Esophagus muscularis mucosa (tissue), 3 donors: ENCODE measurements around the gene CEP20.
A peak's percentile ranks its signal among the peaks of the same experiment; 100 is the strongest.

Experiments used
- POLR2A ChIP-seq: fragments of 450-650 bp; IDR thresholded peaks from one replicate; pipeline ENCODE4 v1.6.1; 2017; ENCODE audit warnings: antibody characterized with exemption, moderate library complexity, mild to moderate bottlenecking, low read depth
- POLR2AphosphoS5 ChIP-seq, 2 donors: sonication (generic); formaldehyde crosslinking; IDR thresholded peaks; one replicate each; pipeline ENCODE4 v1.6.1; 2017; ENCODE audit warnings: antibody characterized with exemption in 2 of 2
- TF ChIP-seq, protein P1 (sequence below), 3 experiments: fragments of 200-600 bp in 2 of 3; fragments of 450-650 bp in 1 of 3; sonication (generic) in 2 of 3; IDR thresholded peaks; one replicate each; pipeline ENCODE4 v1.5.1; 2017 to 2019; ENCODE audit warnings: antibody characterized with exemption in 3 of 3, mild to moderate bottlenecking in 2 of 3, moderate library complexity in 1 of 3

DNA sequence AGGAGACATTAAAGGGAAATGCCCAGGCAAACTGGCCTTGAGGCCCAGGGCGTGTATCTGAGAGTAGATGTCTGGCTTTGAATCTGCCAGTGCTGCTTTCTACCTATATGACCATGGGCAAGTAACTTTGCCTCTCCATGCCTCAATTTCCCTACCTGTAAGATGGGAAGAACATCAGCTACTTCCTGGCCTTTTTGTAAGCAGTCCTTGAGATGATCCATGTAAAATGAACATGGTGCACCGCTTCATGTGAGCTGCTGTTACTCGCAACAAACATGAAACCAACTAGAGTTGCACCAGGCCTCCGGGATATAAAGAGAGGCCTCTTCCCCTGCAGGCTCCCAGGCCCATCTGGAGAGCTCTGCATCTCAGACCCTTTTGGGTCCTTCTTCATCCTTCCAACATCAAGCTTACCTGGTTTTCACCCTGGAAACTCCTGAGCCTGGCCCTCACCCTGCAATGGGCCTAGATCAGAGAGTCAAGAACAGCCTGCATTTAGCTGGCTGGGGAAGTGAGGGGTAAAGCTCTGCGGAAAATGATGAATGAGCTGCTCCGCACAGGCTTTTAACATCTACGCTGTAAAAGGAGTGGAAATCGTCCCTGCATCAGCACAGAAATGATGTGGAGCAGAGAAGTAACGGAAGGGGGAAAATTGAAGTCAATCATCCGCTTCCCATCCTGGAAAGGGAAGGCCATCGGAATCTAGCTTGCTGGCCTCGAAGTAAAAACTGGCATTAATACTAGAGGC is 29.3 kb downstream of the CEP20 start:
- TF ChIP-seq, protein P1, sequence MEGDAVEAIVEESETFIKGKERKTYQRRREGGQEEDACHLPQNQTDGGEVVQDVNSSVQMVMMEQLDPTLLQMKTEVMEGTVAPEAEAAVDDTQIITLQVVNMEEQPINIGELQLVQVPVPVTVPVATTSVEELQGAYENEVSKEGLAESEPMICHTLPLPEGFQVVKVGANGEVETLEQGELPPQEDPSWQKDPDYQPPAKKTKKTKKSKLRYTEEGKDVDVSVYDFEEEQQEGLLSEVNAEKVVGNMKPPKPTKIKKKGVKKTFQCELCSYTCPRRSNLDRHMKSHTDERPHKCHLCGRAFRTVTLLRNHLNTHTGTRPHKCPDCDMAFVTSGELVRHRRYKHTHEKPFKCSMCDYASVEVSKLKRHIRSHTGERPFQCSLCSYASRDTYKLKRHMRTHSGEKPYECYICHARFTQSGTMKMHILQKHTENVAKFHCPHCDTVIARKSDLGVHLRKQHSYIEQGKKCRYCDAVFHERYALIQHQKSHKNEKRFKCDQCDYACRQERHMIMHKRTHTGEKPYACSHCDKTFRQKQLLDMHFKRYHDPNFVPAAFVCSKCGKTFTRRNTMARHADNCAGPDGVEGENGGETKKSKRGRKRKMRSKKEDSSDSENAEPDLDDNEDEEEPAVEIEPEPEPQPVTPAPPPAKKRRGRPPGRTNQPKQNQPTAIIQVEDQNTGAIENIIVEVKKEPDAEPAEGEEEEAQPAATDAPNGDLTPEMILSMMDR (IDR thresholded peaks at IDR 0.05): no peak
- TF ChIP-seq POLR2A (no peak), POLR2AphosphoS5 (IDR thresholded peaks at IDR 0.05) (peak; percentile 62 to 74)
